Bone marrow (tissue), 2 donors: ENCODE results near the gene MED13.
"Not testable (repeated sequence)": the region's sequence is repeated elsewhere in the genome, so short reads cannot be mapped to it uniquely, and the experiment has no call there.

Experiments
- DNase-seq, 2 donors: peaks; one replicate each; lab custom pipeline; 2025; lab: John Stamatoyannopoulos, UW

MED13 gene

GRCh38 chr17:62052765-62053338 lies 12.2 kb downstream of the MED13 start:
- DNase-seq = no peak

DNA sequence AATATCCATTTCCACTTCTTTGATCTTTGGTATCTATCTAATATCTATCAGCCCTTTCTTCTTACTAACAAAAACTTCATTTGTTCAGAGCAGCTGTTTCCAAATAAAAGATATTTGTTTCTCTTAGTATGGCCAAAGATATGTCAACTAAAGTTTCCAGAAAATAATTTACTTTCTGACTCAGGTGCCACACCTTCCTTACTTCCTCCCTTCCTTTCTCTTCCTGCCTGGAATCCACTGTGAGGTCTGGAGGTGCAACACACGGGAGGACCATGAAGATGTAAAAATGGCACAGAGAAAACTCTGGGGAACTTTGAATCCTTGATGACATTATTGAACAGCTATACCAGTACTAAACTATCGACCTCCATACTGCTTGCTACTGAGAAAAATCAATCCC lies 14.0 kb downstream of the MED13 start:
- DNase-seq = no peak

- DNase-seq = no peak
These were observed 15.8 kb downstream of the MED13 start for GRCh38 chr17:62049299-62049698.

GRCh38 chr17:62048262-62048661 lies 16.8 kb downstream of the MED13 start:
- no peak for DNase-seq

- DNase-seq = no peak
These were observed 19.6 kb downstream of the MED13 start for GRCh38 chr17:62045517-62045916.

- DNase-seq = no peak
These were observed 20.0 kb downstream of the MED13 start for GRCh38 chr17:62045109-62045508.

DNA sequence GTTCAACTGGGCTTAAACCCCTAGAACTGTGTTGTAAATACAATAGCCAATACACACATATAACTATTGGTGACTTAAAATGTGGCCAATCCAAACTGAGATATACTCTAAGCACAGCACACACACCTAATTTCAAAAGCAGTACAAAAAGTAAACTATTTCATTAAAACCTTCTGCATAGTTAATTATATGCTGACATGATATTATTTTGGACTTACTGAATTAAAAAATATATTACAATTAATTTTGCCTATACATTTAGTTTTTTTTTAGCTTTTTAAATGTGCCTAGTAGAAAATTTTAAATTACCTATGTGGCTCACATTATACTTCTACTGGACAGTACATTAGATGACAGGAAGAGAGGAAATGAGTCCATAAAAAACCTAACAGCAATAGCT lies 21.5 kb downstream of the MED13 start:
- no peak for DNase-seq

DNA sequence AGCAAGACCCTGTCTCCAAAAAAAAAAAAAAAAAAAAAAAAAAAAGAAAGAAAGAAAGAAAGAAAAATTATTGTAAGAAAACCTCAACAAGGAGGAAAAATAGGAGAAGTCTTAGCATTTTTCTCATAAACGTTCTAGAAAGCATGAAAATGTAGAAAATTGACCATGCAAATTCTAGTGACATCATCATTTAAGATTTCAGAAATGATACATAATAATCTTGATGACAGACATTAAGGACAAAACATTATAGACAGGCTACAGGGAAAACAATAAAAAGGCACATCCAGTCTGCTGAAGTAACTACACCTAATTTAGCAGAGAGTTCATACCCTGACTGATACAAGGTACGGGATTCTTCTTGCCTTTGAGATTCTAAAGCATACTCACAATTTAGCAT lies 21.9 kb downstream of the MED13 start:
- DNase-seq = no peak

GRCh38 chr17:62038248-62038647 lies 26.8 kb downstream of the MED13 start:
- no peak for DNase-seq

- no peak for DNase-seq
These were observed 31.8 kb downstream of the MED13 start for GRCh38 chr17:62033317-62033716.

DNA sequence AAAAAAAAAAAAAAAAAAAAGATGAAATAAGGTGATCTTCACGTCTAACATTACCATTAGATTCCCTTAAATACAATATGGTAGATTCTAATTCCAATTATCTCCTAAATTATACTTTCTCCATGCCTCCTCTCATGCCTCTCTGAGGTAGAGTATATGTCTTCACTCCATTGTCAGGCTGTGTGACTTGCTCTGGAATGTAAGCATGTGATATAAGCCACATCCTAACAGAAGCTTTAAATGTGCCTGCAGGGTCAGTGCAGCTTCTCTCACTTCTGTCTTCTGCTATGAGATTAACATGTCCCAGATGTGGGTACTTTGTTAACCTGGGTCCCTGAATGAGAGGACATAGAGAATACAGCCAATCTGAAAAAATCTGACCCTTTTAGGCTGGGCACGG lies 32.6 kb downstream of the MED13 start:
- no peak for DNase-seq

DNA sequence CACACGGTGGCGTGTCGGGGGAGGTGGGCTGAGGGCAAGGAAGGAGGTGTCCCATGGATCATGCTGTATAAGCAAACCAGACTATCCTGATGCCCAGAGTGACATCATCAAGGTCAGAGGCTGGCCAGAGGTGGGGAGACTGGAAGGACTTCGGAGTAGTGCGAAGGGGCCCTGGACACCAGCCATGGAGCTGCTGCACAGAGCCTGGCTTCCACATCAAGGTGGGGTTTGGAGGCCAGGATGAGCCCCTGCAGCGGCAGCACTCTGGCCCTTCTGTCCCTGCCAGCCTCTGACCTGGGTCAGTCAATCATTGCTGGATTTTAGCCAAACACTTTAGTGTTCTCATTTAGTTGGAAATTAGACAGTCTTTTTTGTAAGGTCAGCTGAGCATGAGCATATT lies 34.8 kb downstream of the MED13 start:
- DNase-seq = no peak

GRCh38 chr17:62024866-62025265 lies 40.2 kb downstream of the MED13 start:
- no peak for DNase-seq

DNA sequence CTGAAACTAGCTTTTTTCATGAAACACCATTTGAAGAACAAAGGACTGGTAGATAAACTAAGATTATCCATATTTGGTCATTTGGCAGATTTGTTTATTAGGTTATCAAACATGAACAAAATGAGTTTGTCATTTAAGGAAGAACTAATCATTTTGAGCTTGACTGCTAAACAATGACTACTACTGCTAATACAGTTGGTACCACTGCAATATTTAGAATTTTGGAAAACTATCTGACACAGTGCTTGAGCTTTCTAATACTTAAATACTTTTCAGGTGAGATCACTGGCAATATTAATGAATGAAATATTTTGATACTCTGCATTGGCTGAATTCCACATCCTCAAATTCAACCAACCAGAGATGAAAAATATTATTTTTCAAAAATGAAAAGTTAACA lies 47.2 kb downstream of the MED13 start:
- no peak for DNase-seq

- no peak for DNase-seq
These were observed 47.6 kb downstream of the MED13 start for GRCh38 chr17:62017496-62017895.

- DNase-seq = no peak
These were observed 50.6 kb downstream of the MED13 start for GRCh38 chr17:62014526-62014925.

- no peak for DNase-seq
These were observed 55.9 kb downstream of the MED13 start for GRCh38 chr17:62009220-62009619.

- no peak for DNase-seq
These were observed 56.8 kb downstream of the MED13 start for GRCh38 chr17:62008294-62008693.

- no peak for DNase-seq
These were observed 60.7 kb downstream of the MED13 start for GRCh38 chr17:62004388-62004787.

DNA sequence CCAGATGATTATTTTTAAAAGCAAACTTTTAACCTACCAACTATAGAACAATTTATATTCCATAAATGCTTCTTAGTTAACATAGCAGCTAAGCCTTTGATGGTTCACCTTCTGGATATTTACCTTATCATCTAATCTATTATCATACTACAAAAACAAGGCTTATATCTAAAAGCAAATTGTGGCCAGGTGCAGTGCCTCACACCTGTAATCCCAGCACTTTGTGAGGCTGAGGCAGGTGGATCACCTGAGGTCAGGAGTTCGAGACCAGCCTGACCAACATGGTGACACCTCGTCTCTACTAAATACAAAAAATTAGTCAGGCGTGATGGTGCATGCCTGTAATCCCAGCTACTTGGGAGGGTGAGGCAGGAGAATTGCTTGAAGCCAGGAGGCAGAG lies 61.9 kb downstream of the MED13 start:
- DNase-seq = not testable (repeated sequence)

- no peak for DNase-seq
These were observed 64.0 kb downstream of the MED13 start for GRCh38 chr17:62001105-62001504.

GRCh38 chr17:62000186-62000585 lies 64.9 kb downstream of the MED13 start:
- no peak for DNase-seq

- DNase-seq = not testable (repeated sequence)
These were observed 66.5 kb downstream of the MED13 start for GRCh38 chr17:61998534-61998933.

- no peak for DNase-seq
These were observed 67.4 kb downstream of the MED13 start for GRCh38 chr17:61997664-61998063.
